Peyer's patch (tissue), 4 donors: ENCODE results near the gene OR1F1. TPM values are rescaled to one million over a fixed set of nuclear protein-coding genes. Genes with fewer than 3 reads are reported as not detected.
"Not testable (repeated sequence)": the region's sequence is repeated elsewhere in the genome, so short reads cannot be mapped to it uniquely, and the experiment has no call there.

ENCODE experiments used
- DNase-seq, 3 donors: peaks; one replicate each; pipeline ENCODE4 v3.0.0-alpha.2; 2017 to 2019
- H3K27ac ChIP-seq, 4 donors: fragments of 200-600 bp; sonication (generic); one replicate each; pipeline ENCODE4 v1.5.1; 2016 to 2019
- H3K27me3 ChIP-seq, 2 donors: fragments of 200-600 bp; sonication (generic); one replicate each; pipeline ENCODE4 v1.5.1; 2019
- H3K36me3 ChIP-seq, 3 donors: fragments of 200-600 bp; sonication (generic); one replicate each; pipeline ENCODE4 v1.5.1; 2016 to 2019
- H3K4me1 ChIP-seq, 4 donors: fragments of 200-600 bp; sonication (generic); one replicate each; pipeline ENCODE4 v1.5.1; 2016 to 2019
- H3K4me3 ChIP-seq, 4 donors: fragments of 200-600 bp; sonication (generic); 1 replicate in 3 of 4; 2 replicates in 1 of 4; pipeline ENCODE4 v1.5.1; 2016 to 2019; ENCODE audit warnings: mild to moderate bottlenecking in 1 of 4
- H3K9me3 ChIP-seq, 4 donors: fragments of 200-600 bp; sonication (generic); one replicate each; pipeline ENCODE4 v1.5.1; 2016 to 2019; ENCODE audit warnings: mild to moderate bottlenecking in 1 of 4
- CTCF ChIP-seq, 6 experiments: fragments of 450-650 bp in 4 of 6; fragments of 200-600 bp in 2 of 6; sonication (generic) in 1 of 6; IDR thresholded peaks; one replicate each; pipeline ENCODE4 v1.5.1; 2017 to 2019; ENCODE audit warnings: antibody characterized with exemption in 6 of 6, mild to moderate bottlenecking in 3 of 6, moderate library complexity in 1 of 6
- POLR2A ChIP-seq, 2 donors: fragments of 450-650 bp; IDR thresholded peaks; one replicate each; pipeline ENCODE4 v1.5.1; 2017; ENCODE audit warnings: antibody characterized with exemption in 2 of 2, mild to moderate bottlenecking in 2 of 2, moderate library complexity in 2 of 2
- total RNA-seq, 4 donors: library from RNA; depleted of rRNA; stranded (reverse); fragments of >200 nt; gene quantifications; one replicate each; pipeline ENCODE4 v1.1.0, GENCODE V29; 2016

Gene OR1F1
- total RNA-seq, 4 donors from 2014 or later = not detected

GRCh38 chr16:3193221-3194212, 5.5 kb downstream of the OR1F1 start:
- Histone ChIP-seq H3K4me3 (no peak overlapping the region), H3K9me3 (no peaks in the 10 kb centered on the region), H3K4me1 (peaks cover 0 to 15% (median 4%) of the 10 kb centered on the region in 4 donors), H3K27me3 (peaks cover 3 to 46% of the 10 kb centered on the region in 2 donors), H3K36me3 (no peaks in the 10 kb centered on the region), H3K27ac (no peak overlapping the region)
- TF ChIP-seq POLR2A (IDR thresholded peaks at IDR 0.05) (no peak), CTCF (IDR thresholded peaks at IDR 0.05) (no peak)
- no peak for DNase-seq

- H3K9me3 ChIP-seq = no peaks in the 10 kb centered on the region
- H3K4me3 ChIP-seq = no peak overlapping the region
- no peak overlapping the region for H3K27ac ChIP-seq
- DNase-seq = no peak
- TF ChIP-seq CTCF (IDR thresholded peaks at IDR 0.05) (no peak), POLR2A (IDR thresholded peaks at IDR 0.05) (no peak)
- H3K36me3 ChIP-seq = no peaks in the 10 kb centered on the region
- peaks cover 0 to 4% (median 0%) of the 10 kb centered on the region in 4 donors for H3K4me1 ChIP-seq
- peaks cover 0 to 35% of the 10 kb centered on the region in 2 donors for H3K27me3 ChIP-seq
Measured at GRCh38 chr16:3194792-3195191, 6.8 kb downstream of the OR1F1 start.

GRCh38 chr16:3195975-3196374, 8.0 kb downstream of the OR1F1 start:
- no peak overlapping the region for H3K4me3 ChIP-seq
- H3K36me3 ChIP-seq = no peaks in the 10 kb centered on the region
- no peaks in the 10 kb centered on the region for H3K4me1 ChIP-seq
- no peaks in the 10 kb centered on the region for H3K9me3 ChIP-seq
- H3K27me3 ChIP-seq = peaks cover 0 to 24% of the 10 kb centered on the region in 2 donors
- H3K27ac ChIP-seq = no peak overlapping the region
- DNase-seq = no peak
- TF ChIP-seq POLR2A (IDR thresholded peaks at IDR 0.05) (no peak), CTCF (IDR thresholded peaks at IDR 0.05) (no peak)

GRCh38 chr16:3197694-3198333, 9.8 kb downstream of the OR1F1 start:
- not testable (repeated sequence) for H3K9me3 ChIP-seq, H3K4me1 ChIP-seq, H3K27me3 ChIP-seq, DNase-seq, H3K27ac ChIP-seq, H3K36me3 ChIP-seq, H3K4me3 ChIP-seq

GRCh38 chr16:3198334-3199072, 10.5 kb downstream of the OR1F1 start:
- TF ChIP-seq POLR2A (IDR thresholded peaks at IDR 0.05) (no peak), CTCF (IDR thresholded peaks at IDR 0.05) (no peak)
- no peak for DNase-seq
- H3K4me1 ChIP-seq = no peaks in the 10 kb centered on the region
- H3K4me3 ChIP-seq = no peak overlapping the region
- peaks cover 0 to 1% of the 10 kb centered on the region in 2 donors for H3K27me3 ChIP-seq
- no peak overlapping the region for H3K27ac ChIP-seq
- H3K36me3 ChIP-seq = no peaks in the 10 kb centered on the region
- no peaks in the 10 kb centered on the region for H3K9me3 ChIP-seq
